Tibial artery (tissue), 4 donors: ENCODE results near the gene PATJ.
"Not testable (repeated sequence)": the region's sequence is repeated elsewhere in the genome, so short reads cannot be mapped to it uniquely, and the experiment has no call there.

Source experiments
- DNase-seq, 2 donors: peaks; one replicate each; pipeline ENCODE4 v3.0.0-alpha.2; 2019
- H3K27ac ChIP-seq, 2 donors: fragments of 200-600 bp; sonication (generic) in 1 of 2; 1 replicate in 1 of 2; 2 replicates in 1 of 2; pipeline ENCODE4 v1.5.1; 2018 to 2019; ENCODE audit warnings: mild to moderate bottlenecking in 1 of 2
- H3K27me3 ChIP-seq, 2 donors: fragments of 200-600 bp; sonication (generic) in 1 of 2; one replicate each; pipeline versions ENCODE4 v1.5.1 to v1.6.0; 2016 to 2019
- H3K36me3 ChIP-seq, 3 donors: fragments of 200-600 bp; sonication (generic) in 2 of 3; one replicate each; pipeline ENCODE4 v1.5.1; 2016 to 2019; ENCODE audit warnings: mild to moderate bottlenecking in 2 of 3
- H3K4me1 ChIP-seq, 4 donors: fragments of 200-600 bp; sonication (generic) in 2 of 4; 1 replicate in 3 of 4; 2 replicates in 1 of 4; pipeline ENCODE4 v1.5.1; 2016 to 2019
- H3K4me3 ChIP-seq, 2 donors: fragments of 200-600 bp; sonication (generic) in 1 of 2; 1 replicate in 1 of 2; 2 replicates in 1 of 2; pipeline ENCODE4 v1.5.1; 2018 to 2019; ENCODE audit warnings: mild to moderate bottlenecking in 2 of 2
- H3K9me3 ChIP-seq, 3 donors: fragments of 200-600 bp; sonication (generic) in 1 of 3; one replicate each; pipeline ENCODE4 v1.5.1; 2016 to 2019
- CTCF ChIP-seq, 2 experiments: fragments of 200-600 bp in 1 of 2; fragments of 450-650 bp in 1 of 2; IDR thresholded peaks; one replicate each; pipeline ENCODE4 v1.5.1; 2017 to 2019; ENCODE audit warnings: antibody characterized with exemption in 2 of 2, mild to moderate bottlenecking in 1 of 2, moderate library complexity in 1 of 2
- intact Hi-C: fragments of 100-400 bp; cut with DNase I; formaldehyde crosslinking; loops from one replicate; pipeline ENCODE4 v1.15.0; 2023; ENCODE audit warnings: low total_unique reads

PATJ gene

DNA sequence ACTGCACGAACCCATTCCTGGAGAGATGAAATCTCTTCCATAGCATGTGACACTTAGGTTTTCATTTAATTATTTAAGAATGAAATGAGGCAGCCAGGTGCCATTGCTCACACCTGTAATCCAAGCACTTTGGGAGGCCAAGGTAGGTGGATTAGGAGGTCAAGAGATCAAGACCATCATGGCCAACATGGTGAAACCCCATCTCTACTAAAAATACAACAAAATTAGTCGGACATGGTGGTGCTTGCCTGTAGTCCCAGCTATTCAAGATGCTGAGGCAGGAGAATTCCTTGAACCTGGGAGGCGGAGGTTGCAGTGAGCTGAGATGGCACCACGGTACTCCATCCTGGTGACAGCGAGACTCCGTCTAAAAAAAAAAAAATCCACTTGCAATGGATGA lies 470.1 kb downstream of the PATJ start:
- intact Hi-C loops, result no loop called here
- no peak overlapping the region for H3K4me3 ChIP-seq
- no peak for TF ChIP-seq CTCF (IDR thresholded peaks at IDR 0.05)
- H3K4me1 ChIP-seq, result no peaks in the 10 kb centered on the region
- H3K27me3 ChIP-seq, result no peaks in the 10 kb centered on the region
- no peak overlapping the region for H3K27ac ChIP-seq
- no peaks in the 10 kb centered on the region for H3K36me3 ChIP-seq
- peaks cover 0 to 6% (median 0%) of the 10 kb centered on the region in 3 donors for H3K9me3 ChIP-seq
- DNase-seq, result no peak

GRCh38 chr1:62213075-62213914 lies 471.0 kb downstream of the PATJ start:
- Histone ChIP-seq H3K9me3 (peaks cover 0 to 6% (median 0%) of the 10 kb centered on the region in 3 donors), H3K4me3 (no peak overlapping the region), H3K27me3 (no peaks in the 10 kb centered on the region), H3K27ac (no peak overlapping the region), H3K4me1 (no peaks in the 10 kb centered on the region), H3K36me3 (no peaks in the 10 kb centered on the region)
- no peak for DNase-seq
- intact Hi-C loops, result no loop called here
- TF ChIP-seq CTCF (IDR thresholded peaks at IDR 0.05), result no peak

DNA sequence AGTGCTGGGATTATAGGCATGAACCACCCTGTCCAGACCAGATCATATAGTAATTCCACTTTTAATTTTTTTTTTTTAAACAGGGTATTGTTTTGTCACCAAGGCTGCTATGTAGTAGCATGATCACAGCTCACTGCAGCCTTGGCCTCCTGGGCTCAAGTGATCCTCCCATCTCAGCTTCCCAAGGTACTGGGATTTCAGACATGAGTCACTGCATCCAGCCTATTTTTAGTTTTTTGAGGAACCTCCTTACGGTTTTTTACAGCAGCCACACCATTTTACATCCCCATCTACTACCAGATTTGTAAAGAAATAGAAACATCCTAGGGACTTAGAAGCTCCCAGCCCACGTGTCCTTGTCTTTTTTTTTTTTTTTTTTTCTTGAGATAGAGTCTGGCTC lies 476.3 kb downstream of the PATJ start:
- no peak for TF ChIP-seq CTCF (IDR thresholded peaks at IDR 0.05)

GRCh38 chr1:62220456-62220855 lies 478.2 kb downstream of the PATJ start:
- H3K36me3 ChIP-seq, H3K4me3 ChIP-seq, H3K4me1 ChIP-seq, H3K27me3 ChIP-seq, H3K9me3 ChIP-seq, intact Hi-C loops, DNase-seq, H3K27ac ChIP-seq: not testable (repeated sequence)

More for the DNA sequence above, 476.3 kb downstream of the PATJ start:
- Histone ChIP-seq H3K27ac (no peak overlapping the region), H3K4me3 (no peak overlapping the region), H3K4me1 (no peaks in the 10 kb centered on the region), H3K27me3 (no peaks in the 10 kb centered on the region), H3K9me3 (no peaks in the 10 kb centered on the region), H3K36me3 (no peaks in the 10 kb centered on the region)
- DNase-seq, result no peak
- intact Hi-C loops, result no loop called here

- intact Hi-C loops, result no loop called here
- no peaks in the 10 kb centered on the region for H3K4me1 ChIP-seq
- no peaks in the 10 kb centered on the region for H3K36me3 ChIP-seq
- no peak overlapping the region for H3K27ac ChIP-seq
- H3K9me3 ChIP-seq, result no peaks in the 10 kb centered on the region
- no peak overlapping the region for H3K4me3 ChIP-seq
- no peak for TF ChIP-seq CTCF (IDR thresholded peaks at IDR 0.05)
- no peaks in the 10 kb centered on the region for H3K27me3 ChIP-seq
- DNase-seq, result no peak
These were observed 478.9 kb downstream of the PATJ start for GRCh38 chr1:62221171-62221570.

DNA sequence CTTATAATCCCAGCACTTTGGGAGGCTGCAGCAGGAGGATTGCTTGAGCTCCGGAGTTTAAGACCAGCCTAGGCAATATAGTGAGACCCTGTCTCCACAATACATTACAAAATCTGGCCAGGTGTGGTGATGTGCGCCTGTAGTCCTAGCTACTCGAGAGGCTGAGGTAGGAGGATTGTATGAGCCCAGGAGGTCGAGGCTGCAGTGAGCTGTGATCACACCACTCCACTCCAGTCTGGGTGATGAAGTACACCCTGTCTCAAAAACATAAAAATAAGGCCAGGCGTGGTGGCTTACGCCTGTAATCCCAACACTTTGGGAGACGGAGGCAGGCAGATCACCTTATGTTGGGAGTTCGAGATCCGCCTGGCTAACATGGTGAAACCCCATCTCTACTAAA lies 480.0 kb downstream of the PATJ start:
- no peak for DNase-seq
- no peak for TF ChIP-seq CTCF (IDR thresholded peaks at IDR 0.05)

More for the DNA sequence above, 480.0 kb downstream of the PATJ start:
- Histone ChIP-seq H3K27me3 (no peaks in the 10 kb centered on the region), H3K9me3 (no peaks in the 10 kb centered on the region), H3K36me3 (no peaks in the 10 kb centered on the region), H3K4me3 (no peak overlapping the region), H3K4me1 (no peaks in the 10 kb centered on the region), H3K27ac (no peak overlapping the region)
- intact Hi-C loops, result no loop called here
